ENCODE data around the gene PHF21A.

The PHF21A gene

GRCh38 chr11:46127150-46127638 is 5.9 kb upstream of the PHF21A start:
- peak; percentile 68 for ATAC-seq
- TF ChIP-seq ZNF8 (CRISPR knock-in tag; IDR thresholded peaks at IDR 0.05) (no peak), GLIS3 (CRISPR knock-in tag; IDR thresholded peaks at IDR 0.05) (no peak), CSDC2 (CRISPR knock-in tag; IDR thresholded peaks at IDR 0.05) (no peak), ZC3H10 (CRISPR knock-in tag; IDR thresholded peaks at IDR 0.05) (no peak), BACH2 (CRISPR knock-in tag; IDR thresholded peaks at IDR 0.05; ENCODE audit: borderline replicate concordance) (no peak), OSR1 (CRISPR knock-in tag; IDR thresholded peaks at IDR 0.05) (no peak), PPARA (CRISPR knock-in tag; IDR thresholded peaks at IDR 0.05; ENCODE audit: borderline replicate concordance) (no peak), ZNF70 (CRISPR knock-in tag; IDR thresholded peaks at IDR 0.05) (no peak), ZFP3 (CRISPR knock-in tag; IDR thresholded peaks at IDR 0.05) (no peak), ISL1 (CRISPR knock-in tag; IDR thresholded peaks at IDR 0.05) (no peak), RARB (CRISPR knock-in tag; IDR thresholded peaks at IDR 0.05) (no peak), TCF4 (CRISPR knock-in tag; IDR thresholded peaks at IDR 0.05; ENCODE audit: borderline replicate concordance) (no peak), ZNF565 (CRISPR knock-in tag; conservative IDR thresholded peaks at IDR 0.05; ENCODE audit: low read depth) (no peak), CSRNP3 (CRISPR knock-in tag; IDR thresholded peaks at IDR 0.05) (no peak), SNAI2 (CRISPR knock-in tag; IDR thresholded peaks at IDR 0.05) (no peak), CREB5 (CRISPR knock-in tag; IDR thresholded peaks at IDR 0.05; ENCODE audit: low read depth) (no peak), ARNTL (CRISPR knock-in tag; IDR thresholded peaks at IDR 0.05; ENCODE audit: borderline replicate concordance, low read depth) (no peak)
- TF ChIP-seq, protein P1, sequence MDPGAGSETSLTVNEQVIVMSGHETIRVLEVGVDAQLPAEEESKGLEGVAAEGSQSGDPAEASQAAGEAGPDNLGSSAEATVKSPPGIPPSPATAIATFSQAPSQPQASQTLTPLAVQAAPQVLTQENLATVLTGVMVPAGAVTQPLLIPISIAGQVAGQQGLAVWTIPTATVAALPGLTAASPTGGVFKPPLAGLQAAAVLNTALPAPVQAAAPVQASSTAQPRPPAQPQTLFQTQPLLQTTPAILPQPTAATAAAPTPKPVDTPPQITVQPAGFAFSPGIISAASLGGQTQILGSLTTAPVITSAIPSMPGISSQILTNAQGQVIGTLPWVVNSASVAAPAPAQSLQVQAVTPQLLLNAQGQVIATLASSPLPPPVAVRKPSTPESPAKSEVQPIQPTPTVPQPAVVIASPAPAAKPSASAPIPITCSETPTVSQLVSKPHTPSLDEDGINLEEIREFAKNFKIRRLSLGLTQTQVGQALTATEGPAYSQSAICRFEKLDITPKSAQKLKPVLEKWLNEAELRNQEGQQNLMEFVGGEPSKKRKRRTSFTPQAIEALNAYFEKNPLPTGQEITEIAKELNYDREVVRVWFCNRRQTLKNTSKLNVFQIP (CRISPR knock-in tag; IDR thresholded peaks at IDR 0.05; ENCODE audit: borderline replicate concordance, low read depth): no peak
- TF ChIP-seq, protein P2, sequence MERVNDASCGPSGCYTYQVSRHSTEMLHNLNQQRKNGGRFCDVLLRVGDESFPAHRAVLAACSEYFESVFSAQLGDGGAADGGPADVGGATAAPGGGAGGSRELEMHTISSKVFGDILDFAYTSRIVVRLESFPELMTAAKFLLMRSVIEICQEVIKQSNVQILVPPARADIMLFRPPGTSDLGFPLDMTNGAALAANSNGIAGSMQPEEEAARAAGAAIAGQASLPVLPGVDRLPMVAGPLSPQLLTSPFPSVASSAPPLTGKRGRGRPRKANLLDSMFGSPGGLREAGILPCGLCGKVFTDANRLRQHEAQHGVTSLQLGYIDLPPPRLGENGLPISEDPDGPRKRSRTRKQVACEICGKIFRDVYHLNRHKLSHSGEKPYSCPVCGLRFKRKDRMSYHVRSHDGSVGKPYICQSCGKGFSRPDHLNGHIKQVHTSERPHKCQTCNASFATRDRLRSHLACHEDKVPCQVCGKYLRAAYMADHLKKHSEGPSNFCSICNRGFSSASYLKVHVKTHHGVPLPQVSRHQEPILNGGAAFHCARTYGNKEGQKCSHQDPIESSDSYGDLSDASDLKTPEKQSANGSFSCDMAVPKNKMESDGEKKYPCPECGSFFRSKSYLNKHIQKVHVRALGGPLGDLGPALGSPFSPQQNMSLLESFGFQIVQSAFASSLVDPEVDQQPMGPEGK (CRISPR knock-in tag; IDR thresholded peaks at IDR 0.05; ENCODE audit: borderline replicate concordance): no peak
- TF ChIP-seq, protein P3, sequence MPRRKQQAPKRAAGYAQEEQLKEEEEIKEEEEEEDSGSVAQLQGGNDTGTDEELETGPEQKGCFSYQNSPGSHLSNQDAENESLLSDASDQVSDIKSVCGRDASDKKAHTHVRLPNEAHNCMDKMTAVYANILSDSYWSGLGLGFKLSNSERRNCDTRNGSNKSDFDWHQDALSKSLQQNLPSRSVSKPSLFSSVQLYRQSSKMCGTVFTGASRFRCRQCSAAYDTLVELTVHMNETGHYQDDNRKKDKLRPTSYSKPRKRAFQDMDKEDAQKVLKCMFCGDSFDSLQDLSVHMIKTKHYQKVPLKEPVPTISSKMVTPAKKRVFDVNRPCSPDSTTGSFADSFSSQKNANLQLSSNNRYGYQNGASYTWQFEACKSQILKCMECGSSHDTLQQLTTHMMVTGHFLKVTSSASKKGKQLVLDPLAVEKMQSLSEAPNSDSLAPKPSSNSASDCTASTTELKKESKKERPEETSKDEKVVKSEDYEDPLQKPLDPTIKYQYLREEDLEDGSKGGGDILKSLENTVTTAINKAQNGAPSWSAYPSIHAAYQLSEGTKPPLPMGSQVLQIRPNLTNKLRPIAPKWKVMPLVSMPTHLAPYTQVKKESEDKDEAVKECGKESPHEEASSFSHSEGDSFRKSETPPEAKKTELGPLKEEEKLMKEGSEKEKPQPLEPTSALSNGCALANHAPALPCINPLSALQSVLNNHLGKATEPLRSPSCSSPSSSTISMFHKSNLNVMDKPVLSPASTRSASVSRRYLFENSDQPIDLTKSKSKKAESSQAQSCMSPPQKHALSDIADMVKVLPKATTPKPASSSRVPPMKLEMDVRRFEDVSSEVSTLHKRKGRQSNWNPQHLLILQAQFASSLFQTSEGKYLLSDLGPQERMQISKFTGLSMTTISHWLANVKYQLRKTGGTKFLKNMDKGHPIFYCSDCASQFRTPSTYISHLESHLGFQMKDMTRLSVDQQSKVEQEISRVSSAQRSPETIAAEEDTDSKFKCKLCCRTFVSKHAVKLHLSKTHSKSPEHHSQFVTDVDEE (CRISPR knock-in tag; IDR thresholded peaks at IDR 0.05): no peak

- no peak for ATAC-seq
- TF ChIP-seq TCF4 (CRISPR knock-in tag; IDR thresholded peaks at IDR 0.05; ENCODE audit: borderline replicate concordance) (no peak), ARNTL (CRISPR knock-in tag; IDR thresholded peaks at IDR 0.05; ENCODE audit: borderline replicate concordance, low read depth) (no peak), CSDC2 (CRISPR knock-in tag; IDR thresholded peaks at IDR 0.05) (no peak), PPARA (CRISPR knock-in tag; IDR thresholded peaks at IDR 0.05; ENCODE audit: borderline replicate concordance) (no peak), RARB (CRISPR knock-in tag; IDR thresholded peaks at IDR 0.05) (no peak), BACH2 (CRISPR knock-in tag; IDR thresholded peaks at IDR 0.05; ENCODE audit: borderline replicate concordance) (no peak), ZNF8 (CRISPR knock-in tag; IDR thresholded peaks at IDR 0.05) (no peak), SNAI2 (CRISPR knock-in tag; IDR thresholded peaks at IDR 0.05) (no peak), TOX (CRISPR knock-in tag; IDR thresholded peaks at IDR 0.05; ENCODE audit: borderline replicate concordance) (no peak), CSRNP3 (CRISPR knock-in tag; IDR thresholded peaks at IDR 0.05) (no peak), ZNF565 (CRISPR knock-in tag; conservative IDR thresholded peaks at IDR 0.05; ENCODE audit: low read depth) (no peak)
- TF ChIP-seq, protein P3 (CRISPR knock-in tag; IDR thresholded peaks at IDR 0.05): no peak
- TF ChIP-seq, protein P2 (CRISPR knock-in tag; IDR thresholded peaks at IDR 0.05; ENCODE audit: borderline replicate concordance): no peak
Observed at GRCh38 chr11:46125284-46125683, 4.0 kb upstream of the PHF21A start.

All from SK-N-SH treated with all-trans-retinoic acid at 6 μM for 48 hours (cell line).